HuH-7.5 (cell line): Measurements from ENCODE around the gene TLE7.
A peak's percentile ranks its signal among the peaks of the same experiment; 100 is the strongest.

Experiments used
- DNase-seq: peaks from one replicate; pipeline ENCODE4 v3.0.0; 2011; ENCODE audit warnings: low spot score

TLE7 gene

GRCh38 chr16:71442051-71442440 is at the start of gene TLE7:
TLE7 (minus strand) TSS chr16:71442054; CDS start chr16:71433324, 8,730 bp downstream.
- no peak for DNase-seq

DNA sequence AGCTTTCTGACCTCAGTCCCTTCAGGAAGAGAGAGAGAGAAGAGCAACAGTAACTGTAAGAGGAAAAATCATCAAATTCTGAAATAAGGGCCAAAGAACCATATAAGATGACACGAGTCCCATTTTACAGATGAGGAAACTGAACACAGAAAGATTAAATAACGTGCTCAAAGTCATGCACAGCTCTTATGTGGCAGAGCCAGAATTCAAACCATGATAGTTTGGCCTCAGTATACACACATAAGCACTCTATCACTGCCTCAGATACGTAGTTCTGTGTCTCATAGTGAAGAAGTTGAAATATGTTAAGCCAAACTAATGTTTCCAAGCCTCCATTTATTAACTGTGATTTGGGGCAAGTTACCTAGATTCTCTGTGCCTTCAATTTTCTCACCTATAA is 49.2 kb upstream of the TLE7 start:
- DNase-seq: no peak

- no peak for DNase-seq
These were observed 48.5 kb upstream of the TLE7 start for GRCh38 chr16:71490361-71490760.

- no peak for DNase-seq
These were observed 47.3 kb upstream of the TLE7 start, which contains the start of gene ZNF19 for GRCh38 chr16:71489122-71489521. ZNF19 (minus strand) TSS chr16:71489324; CDS start chr16:71482114, 7,210 bp downstream.

GRCh38 chr16:71484006-71484893 is 42.4 kb upstream of the TLE7 start:
- DNase-seq: peak; percentile 73

DNA sequence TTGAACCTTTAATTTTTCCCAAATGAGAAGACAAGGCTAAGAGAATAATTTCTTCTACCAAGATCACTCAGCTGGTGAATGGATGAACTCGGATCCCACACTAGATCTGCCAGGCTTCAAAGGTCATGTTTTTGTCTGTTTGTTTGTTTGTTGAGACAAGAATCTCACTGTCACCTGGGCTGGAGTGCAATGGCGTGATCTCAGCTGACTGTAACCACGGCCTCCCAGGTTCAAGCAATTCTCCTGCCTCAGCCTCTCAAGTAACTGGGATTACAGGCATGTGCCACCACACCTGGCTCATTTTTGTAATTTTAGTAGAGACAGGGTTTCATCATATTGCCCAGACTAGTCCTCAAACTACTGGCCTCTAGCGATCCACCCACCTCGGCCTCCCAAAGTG is 40.7 kb upstream of the TLE7 start:
- DNase-seq: no peak

GRCh38 chr16:71480956-71481355 is 39.1 kb upstream of the TLE7 start:
- no peak for DNase-seq

- peak; percentile 42 for DNase-seq
These were observed 37.6 kb upstream of the TLE7 start for GRCh38 chr16:71479420-71479819.

DNA sequence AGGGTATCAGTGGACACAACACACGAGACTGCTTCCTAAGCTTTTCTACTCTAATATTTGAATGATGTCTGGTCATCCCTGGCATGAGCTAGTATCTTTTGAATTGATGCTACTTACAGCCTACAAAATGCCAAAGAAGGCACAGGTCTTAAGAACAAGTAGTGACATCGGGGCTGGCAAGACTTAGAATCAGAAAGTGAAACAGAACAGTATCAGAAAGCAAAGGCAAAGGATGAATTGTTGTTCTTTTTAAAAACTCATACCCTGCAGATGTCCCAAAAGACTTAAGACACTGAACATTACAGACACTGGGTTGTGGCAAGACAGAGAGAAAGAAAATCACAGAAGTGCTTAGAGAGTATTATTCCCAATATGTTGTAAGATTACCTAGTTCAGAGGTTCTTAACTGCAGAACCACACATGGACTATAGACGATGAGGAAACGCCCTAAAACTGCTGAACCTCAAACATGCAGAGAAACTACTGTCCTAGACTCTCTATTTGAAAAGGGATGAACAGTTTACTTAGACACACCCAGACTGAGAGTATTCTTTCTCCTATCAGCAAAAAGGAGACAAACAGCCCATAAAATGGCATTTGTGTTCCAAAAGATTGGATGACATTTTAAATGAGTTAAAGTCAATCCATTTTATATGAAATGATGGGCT is 34.7 kb upstream of the TLE7 start:
- no peak for DNase-seq

DNA sequence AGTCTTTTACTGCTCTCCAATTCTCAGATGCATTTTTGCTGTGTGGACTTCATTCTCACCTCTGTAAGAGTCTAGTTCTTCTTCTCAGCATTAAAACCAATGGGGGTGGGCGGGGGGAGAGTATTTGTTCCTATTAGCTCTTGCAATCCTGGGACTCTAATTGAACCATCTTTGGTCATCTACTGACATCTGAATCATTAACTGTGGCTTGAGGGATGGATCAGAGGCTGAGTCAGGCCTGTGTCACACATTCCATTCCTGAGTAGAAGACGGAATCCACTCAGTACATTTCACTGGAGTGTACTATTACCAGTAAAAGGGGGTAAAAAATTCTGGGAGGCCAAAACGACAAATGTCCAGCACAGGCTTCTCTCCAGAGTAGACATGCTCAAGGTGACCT is 33.0 kb upstream of the TLE7 start:
- DNase-seq: no peak

DNA sequence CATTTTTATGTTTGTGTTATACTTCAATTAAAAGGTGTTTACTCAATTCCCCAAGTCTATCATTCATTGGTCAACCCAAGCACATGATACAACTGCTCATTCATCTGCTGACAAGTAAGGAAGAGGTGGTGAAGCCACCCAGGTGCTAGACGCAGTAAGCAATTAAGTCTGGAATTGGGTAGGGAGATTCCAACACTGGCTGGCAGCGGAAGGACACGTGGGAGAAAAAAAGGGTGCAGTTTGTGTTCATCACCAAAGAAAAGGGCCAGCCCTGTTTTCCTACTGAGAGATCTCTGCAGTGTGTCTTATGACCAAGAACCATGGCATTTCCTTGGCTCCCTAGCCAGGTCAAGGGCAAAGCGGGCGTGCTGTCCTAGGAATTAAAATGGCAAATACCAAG is 32.0 kb upstream of the TLE7 start:
- no peak for DNase-seq

DNA sequence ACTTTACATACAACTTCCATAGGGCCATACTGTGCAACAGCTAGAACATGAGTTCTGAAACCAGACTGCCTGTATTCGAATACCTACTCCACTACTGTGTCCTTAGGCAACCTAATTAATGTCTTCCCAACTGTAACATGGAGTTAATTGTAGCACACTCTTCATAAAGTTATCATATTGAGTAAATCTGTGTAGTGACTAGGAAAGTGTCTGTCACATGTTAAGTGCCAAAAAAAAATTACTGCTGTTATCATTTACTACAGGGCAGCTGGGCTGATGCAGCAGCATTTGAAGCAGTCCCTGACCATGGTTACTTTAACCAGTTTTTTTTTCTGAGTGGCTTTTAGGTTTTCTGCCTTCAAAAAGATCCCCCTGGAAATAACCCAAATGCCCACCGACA is 31.1 kb upstream of the TLE7 start:
- no peak for DNase-seq

DNA sequence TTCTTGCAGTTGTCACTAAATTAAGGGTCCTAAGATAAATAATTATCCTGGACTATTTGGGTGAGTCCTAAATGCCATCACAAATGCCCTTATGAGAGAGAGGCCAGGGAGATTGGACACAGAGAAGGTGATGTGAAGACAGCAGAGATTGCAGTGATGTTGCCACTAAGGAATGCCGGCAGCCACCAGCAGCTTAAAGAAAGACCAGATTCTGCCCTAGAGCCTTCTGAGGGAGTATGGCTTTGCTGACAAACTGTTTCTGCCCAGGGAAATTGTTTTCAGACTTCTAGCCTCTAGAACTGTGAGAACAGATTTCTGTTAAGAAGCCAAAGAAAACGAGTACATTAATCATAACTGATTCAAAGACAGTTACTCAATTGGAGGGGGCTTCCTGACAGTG is 30.2 kb upstream of the TLE7 start:
- DNase-seq: no peak

DNA sequence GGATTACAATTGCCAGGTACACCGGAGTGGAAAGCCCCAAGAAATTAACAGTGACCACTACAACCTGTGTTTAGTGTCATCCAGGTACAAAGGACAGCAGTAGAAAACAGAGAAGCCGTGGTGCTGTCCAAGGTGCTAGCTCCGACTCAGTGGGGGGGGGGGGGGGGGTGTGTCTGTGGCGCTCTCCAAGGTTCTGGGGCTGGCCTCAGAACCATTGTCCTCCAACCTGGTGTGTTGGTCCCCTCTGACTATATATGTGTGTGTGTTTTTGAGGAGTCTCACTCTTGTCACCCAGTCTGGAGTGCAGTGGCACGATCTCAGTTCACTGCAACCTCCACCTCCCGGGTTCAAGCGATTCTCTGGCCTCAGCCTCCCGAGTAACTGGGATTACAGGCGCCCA is 26.0 kb upstream of the TLE7 start:
- no peak for DNase-seq

DNA sequence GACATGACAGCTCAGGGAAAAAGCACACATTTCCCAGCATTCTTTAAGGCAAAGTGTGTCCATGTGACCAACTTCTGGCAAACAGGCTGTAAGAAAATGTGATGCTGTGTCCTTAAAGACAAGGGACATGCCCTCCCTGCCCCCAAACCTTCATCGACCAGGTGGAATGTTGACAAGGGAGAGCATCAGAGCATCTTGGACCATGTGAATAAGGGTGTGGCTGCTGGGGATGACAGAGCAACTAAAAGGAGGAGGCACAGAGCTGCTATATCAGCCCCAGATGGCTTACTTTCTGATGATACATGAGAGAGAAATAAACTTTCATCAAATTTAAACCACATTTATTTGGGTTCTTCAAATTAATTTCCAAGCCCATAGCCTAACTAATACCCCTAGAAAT is 22.4 kb upstream of the TLE7 start:
- DNase-seq: no peak

DNA sequence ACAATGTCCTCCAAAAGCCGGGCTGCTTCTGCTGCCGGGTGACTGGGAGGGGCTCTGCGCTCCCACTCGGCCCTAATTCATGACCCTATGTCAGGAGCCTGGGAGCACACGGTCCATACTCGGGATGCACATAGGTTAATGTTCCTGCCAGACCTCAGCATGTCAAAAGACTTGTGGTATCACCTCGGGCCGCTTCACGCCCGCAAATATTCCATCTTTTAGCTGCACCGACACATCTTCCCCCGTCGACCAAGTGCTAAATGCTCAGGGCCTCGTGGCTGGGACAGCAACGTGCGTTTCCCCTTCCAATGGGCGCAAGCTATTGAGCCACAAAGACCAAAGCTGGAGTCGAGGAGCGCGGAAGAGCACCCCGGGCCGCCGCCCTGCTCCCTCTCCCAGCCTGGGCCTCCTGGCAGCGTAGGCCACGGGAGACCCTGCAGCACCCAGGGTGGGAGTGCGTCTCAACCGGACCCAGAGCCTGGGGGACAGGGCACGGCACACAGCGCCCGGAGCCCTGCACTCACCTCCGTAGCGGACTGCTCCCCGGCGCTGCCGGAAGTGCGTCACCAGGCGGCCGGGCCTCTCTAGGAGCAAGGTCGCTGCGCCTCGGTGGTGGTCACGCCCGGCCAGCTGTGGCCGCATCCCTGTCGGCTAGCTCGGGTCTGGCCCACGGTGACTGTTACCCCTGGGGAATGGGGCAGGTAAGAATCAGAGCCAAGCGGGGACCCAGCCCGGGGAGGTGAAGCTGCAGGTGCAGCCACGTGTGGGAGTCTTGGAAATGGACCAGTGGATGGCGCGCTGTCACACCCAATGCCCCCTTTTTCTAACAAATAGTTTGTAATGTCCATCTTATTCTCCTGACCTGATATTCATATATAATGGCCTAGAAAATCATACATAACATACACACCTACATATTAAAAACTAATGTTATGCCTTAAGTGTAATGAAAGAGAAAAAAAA is 20.1 kb upstream of the TLE7 start, which contains the start of gene ZNF23:
Gene ZNF23 (minus strand): TSS at position 562 of the 963 bp plus-strand sequence. CDS start 5,451 bp downstream, outside the sequence.
- DNase-seq: peak; percentile 91

DNA sequence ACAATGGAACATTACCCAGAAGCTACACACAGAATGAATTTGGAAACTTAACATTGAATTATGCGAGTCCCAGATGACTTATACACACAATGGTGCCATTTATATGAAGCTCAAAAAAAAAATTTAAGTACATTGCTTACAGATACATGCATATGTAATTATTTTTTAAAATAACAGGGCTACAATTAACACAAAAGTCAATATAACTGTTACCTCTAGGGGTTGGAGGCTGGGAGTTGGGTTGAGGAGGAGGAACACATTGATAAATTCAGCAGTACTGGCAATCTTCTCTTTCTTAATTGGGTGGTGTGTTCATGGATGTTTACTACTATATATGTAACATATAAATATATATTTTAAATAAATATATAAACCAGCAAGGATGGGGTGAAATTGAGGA is 19.1 kb upstream of the TLE7 start:
- DNase-seq: no peak

DNA sequence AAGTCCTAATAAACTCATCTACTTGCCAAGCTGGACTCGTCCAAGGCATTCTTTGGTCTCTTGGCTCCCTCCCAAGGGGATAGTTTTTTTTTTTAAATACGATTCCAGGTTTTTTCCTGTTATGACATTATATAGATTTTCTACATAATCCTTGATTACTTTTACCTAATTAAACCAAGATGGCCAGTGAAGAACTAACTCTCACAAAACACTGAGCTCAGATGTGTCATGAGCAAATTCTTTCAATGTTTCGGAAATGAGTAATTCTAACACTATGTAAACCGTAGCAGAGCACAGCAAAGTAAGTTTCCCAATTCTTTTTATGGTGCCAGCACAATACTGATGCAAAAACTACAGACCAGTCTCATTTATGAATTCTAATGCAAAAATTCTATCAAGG is 18.4 kb upstream of the TLE7 start:
- no peak for DNase-seq

GRCh38 chr16:71459510-71459909 is 17.7 kb upstream of the TLE7 start:
- DNase-seq: no peak

DNA sequence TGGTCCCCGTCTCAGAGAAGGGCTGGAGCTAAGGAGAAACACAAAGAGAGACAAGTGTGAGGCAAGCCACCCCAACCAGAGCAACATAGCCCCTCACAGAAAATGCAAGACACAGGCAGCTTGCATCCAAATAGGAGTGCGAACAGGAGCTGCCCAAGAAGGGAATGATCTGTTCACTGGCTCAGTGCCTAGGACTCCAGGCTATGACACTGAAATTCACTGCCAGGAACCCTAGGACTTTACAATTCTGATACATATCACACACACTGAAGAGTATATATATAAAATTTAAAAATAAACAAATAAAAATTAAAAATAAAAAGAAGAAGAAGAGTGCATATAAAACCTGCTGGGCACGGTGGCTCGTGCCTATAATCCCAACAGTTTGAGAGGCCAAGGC is 14.9 kb upstream of the TLE7 start:
- DNase-seq: no peak

- no peak for DNase-seq
These were observed 11.2 kb upstream of the TLE7 start for GRCh38 chr16:71453036-71453435.

DNA sequence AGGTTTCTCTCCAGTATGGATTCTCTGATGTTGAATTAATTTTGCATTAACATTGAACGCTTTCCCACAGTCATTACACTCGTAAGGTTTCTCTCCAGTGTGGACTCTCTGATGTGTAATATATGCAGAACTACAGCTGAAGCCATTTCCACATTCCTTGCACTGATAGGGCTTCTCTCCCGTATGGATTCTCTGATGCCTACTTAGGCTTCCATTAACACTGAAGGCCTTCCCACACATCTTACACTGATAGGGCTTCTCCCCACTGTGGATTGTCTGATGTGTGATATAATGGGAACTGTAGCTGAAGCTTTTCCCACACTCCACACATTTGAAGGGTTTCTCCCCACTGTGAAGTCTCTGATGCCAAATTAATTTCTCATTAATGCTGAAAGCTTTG is 7.2 kb upstream of the TLE7 start:
- no peak for DNase-seq
